GM18861 (cell line): ENCODE data around the gene RPTOR.

Experiments used
- ATAC-seq: cut with Tn5 transposase; IDR thresholded peaks from one replicate; pipeline ENCODE4 v1.9.1; 2021; ENCODE audit not compliant: unreplicated experiment

The RPTOR gene

GRCh38 chr17:80963812-80964543 is 419.3 kb downstream of the RPTOR start:
- no peak for ATAC-seq

GRCh38 chr17:80964544-80964856 is 419.9 kb downstream of the RPTOR start:
- no peak for ATAC-seq

GRCh38 chr17:80964859-80965580 is 420.4 kb downstream of the RPTOR start:
- no peak for ATAC-seq

- ATAC-seq = no peak
Observed at GRCh38 chr17:80965606-80966005, 421.0 kb downstream of the RPTOR start.

- ATAC-seq = no peak
Observed at GRCh38 chr17:80967404-80967872, 422.8 kb downstream of the RPTOR start.

GRCh38 chr17:80968602-80969029 is 424.0 kb downstream of the RPTOR start:
- ATAC-seq = no peak

- no peak for ATAC-seq
Observed at GRCh38 chr17:80969030-80969673, 424.5 kb downstream of the RPTOR start.

- no peak for ATAC-seq
Observed at GRCh38 chr17:80969674-80970043, 425.0 kb downstream of the RPTOR start.

- no peak for ATAC-seq
Observed at GRCh38 chr17:80970044-80970761, 425.6 kb downstream of the RPTOR start.

- ATAC-seq = no peak
Observed at GRCh38 chr17:80970762-80971703, 426.4 kb downstream of the RPTOR start.

GRCh38 chr17:80971704-80972304 is 427.2 kb downstream of the RPTOR start:
- no peak for ATAC-seq

- ATAC-seq = no peak
Observed at GRCh38 chr17:80976701-80977100, 432.1 kb downstream of the RPTOR start.

- no peak for ATAC-seq
Observed at GRCh38 chr17:80977172-80977571, 432.5 kb downstream of the RPTOR start.

GRCh38 chr17:80978499-80979497 is 434.2 kb downstream of the RPTOR start:
- no peak for ATAC-seq

- no peak for ATAC-seq
Observed at GRCh38 chr17:80979547-80980378, 435.1 kb downstream of the RPTOR start.

- ATAC-seq = no peak
Observed at GRCh38 chr17:80980397-80981061, 435.9 kb downstream of the RPTOR start.
